GM20000 (cell line): ENCODE results near the gene HLA-DMB.

Experiments used
- DNase-seq: peaks from one replicate; pipeline ENCODE4 v3.0.0; 2012; ENCODE audit warnings: low spot score
- CTCF ChIP-seq: IDR thresholded peaks from 2 replicates; pipeline ENCODE4 v1.5.1; 2012; ENCODE audit warnings: mild to moderate bottlenecking, control low read depth; ENCODE audit errors: extremely low read depth, missing control alignments

The HLA-DMB gene

GRCh38 chr6:32971242-32971580 lies 30.4 kb upstream of the HLA-DMB start:
- DNase-seq: no peak
- no peak for TF ChIP-seq CTCF

GRCh38 chr6:32970413-32971241 lies 29.8 kb upstream of the HLA-DMB start:
- no peak for TF ChIP-seq CTCF

GRCh38 chr6:32969685-32970412 lies 29.0 kb upstream of the HLA-DMB start:
- peak; percentile 38 for DNase-seq
- no peak for TF ChIP-seq CTCF

More at GRCh38 chr6:32970413-32971241, 29.8 kb upstream of the HLA-DMB start:
- DNase-seq: peak; percentile 78

- DNase-seq: no peak
Observed at GRCh38 chr6:32968867-32969684, 28.2 kb upstream of the HLA-DMB start.

GRCh38 chr6:32968093-32968866 lies 27.5 kb upstream of the HLA-DMB start, which contains the start of gene BRD2:
TSS of gene BRD2 (plus strand) at chr6:32968594. CDS start at chr6:32972899, 4,305 bp downstream.
- TF ChIP-seq CTCF: no peak
- DNase-seq: peak; percentile 90

More at GRCh38 chr6:32968867-32969684, 28.2 kb upstream of the HLA-DMB start:
- no peak for TF ChIP-seq CTCF

- no peak for DNase-seq
- peak; percentile 57 for TF ChIP-seq CTCF
Observed at GRCh38 chr6:32967151-32968091, 26.6 kb upstream of the HLA-DMB start.
